ENCODE data around the gene POTEB3.
"Not testable (repeated sequence)": the region's sequence is repeated elsewhere in the genome, so short reads cannot be mapped to it uniquely, and the experiment has no call there.

The POTEB3 gene

GRCh38 chr15:21440399-21440798 is at the start of gene POTEB3:
TSS of gene POTEB3 (minus strand) at chr15:21440499. CDS start at chr15:21440011, 488 bp downstream.
- H3K27me3 ChIP-seq (ENCODE audit: control insufficient read depth, insufficient read depth, low read length); H3K9ac ChIP-seq (ENCODE audit: low read length); H3K4me1 ChIP-seq (ENCODE audit: control insufficient read depth, insufficient read depth, low read length); H3K36me3 ChIP-seq (ENCODE audit: control insufficient read depth, insufficient read depth, low read length); H3K4me3 ChIP-seq (ENCODE audit: low read length); H3K27ac ChIP-seq (ENCODE audit: low read depth, low read length): not testable (repeated sequence)

DNA sequence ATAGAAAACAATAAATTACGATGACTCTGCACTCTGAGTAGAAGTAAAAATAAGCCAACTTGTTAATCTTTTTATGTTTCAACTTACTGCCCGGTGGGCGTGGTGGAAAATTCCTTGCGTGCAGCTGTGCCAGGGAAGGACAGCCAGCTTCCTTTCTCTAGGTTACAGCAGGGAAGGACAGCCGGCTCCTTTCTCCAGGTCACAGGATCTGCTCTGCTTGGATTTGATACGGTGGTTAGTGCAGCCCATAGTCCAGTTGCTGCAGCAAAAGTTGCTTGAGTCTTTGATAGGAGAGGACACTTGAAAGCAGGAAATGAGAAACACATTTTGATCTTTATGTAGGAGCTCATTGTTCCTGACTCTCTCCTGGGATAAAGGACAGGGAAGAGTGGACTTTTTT is 13.4 kb upstream of the POTEB3 start:
- H3K36me3 ChIP-seq (ENCODE audit: control insufficient read depth, insufficient read depth, low read length); H3K9ac ChIP-seq (ENCODE audit: low read length); H3K27me3 ChIP-seq (ENCODE audit: control insufficient read depth, insufficient read depth, low read length): not testable (repeated sequence)

GRCh38 chr15:21451920-21452563 is 11.7 kb upstream of the POTEB3 start:
- not testable (repeated sequence) for H3K9ac ChIP-seq (ENCODE audit: low read length); H3K36me3 ChIP-seq (ENCODE audit: control insufficient read depth, insufficient read depth, low read length); H3K27ac ChIP-seq (ENCODE audit: low read depth, low read length); H3K4me3 ChIP-seq (ENCODE audit: low read length); H3K4me1 ChIP-seq (ENCODE audit: control insufficient read depth, insufficient read depth, low read length); H3K27me3 ChIP-seq (ENCODE audit: control insufficient read depth, insufficient read depth, low read length)

More for the DNA sequence above, 13.4 kb upstream of the POTEB3 start:
- H3K4me1 ChIP-seq (ENCODE audit: control insufficient read depth, insufficient read depth, low read length); H3K27ac ChIP-seq (ENCODE audit: low read depth, low read length); H3K4me3 ChIP-seq (ENCODE audit: low read length): not testable (repeated sequence)

- H3K4me1 ChIP-seq (ENCODE audit: control insufficient read depth, insufficient read depth, low read length); H3K36me3 ChIP-seq (ENCODE audit: control insufficient read depth, insufficient read depth, low read length); H3K27me3 ChIP-seq (ENCODE audit: control insufficient read depth, insufficient read depth, low read length); H3K27ac ChIP-seq (ENCODE audit: low read depth, low read length); H3K9ac ChIP-seq (ENCODE audit: low read length); H3K4me3 ChIP-seq (ENCODE audit: low read length): not testable (repeated sequence)
Measured at GRCh38 chr15:21451487-21451886, 11.2 kb upstream of the POTEB3 start.

DNA sequence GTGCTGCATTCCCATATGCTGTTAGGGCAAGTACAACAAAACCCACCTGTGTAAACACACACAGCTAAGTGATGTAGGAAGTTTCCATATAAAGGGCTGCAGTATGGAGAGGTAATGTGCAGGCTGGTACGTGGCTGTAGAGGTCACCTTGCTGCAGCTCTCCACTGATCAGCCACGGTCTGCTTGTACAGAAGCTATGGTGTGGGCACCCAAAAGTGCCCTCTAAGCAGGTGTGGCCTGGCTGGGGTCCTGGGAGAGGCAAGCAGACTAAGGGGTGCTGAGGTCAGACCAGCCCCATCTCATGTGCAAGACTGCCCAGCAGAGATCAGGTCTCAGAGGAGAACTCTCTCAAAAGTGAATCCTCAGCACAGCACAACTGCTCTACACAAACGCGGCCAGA is 32.9 kb downstream of the POTEB3 start:
- not testable (repeated sequence) for H3K27ac ChIP-seq (ENCODE audit: low read depth, low read length); H3K9ac ChIP-seq (ENCODE audit: low read length); H3K27me3 ChIP-seq (ENCODE audit: control insufficient read depth, insufficient read depth, low read length); H3K4me3 ChIP-seq (ENCODE audit: low read length); H3K36me3 ChIP-seq (ENCODE audit: control insufficient read depth, insufficient read depth, low read length); H3K4me1 ChIP-seq (ENCODE audit: control insufficient read depth, insufficient read depth, low read length)

- not testable (repeated sequence) for H3K36me3 ChIP-seq (ENCODE audit: control insufficient read depth, insufficient read depth, low read length); H3K4me1 ChIP-seq (ENCODE audit: control insufficient read depth, insufficient read depth, low read length); H3K9ac ChIP-seq (ENCODE audit: low read length)
Measured at GRCh38 chr15:21401531-21401930, 38.8 kb downstream of the POTEB3 start.

DNA sequence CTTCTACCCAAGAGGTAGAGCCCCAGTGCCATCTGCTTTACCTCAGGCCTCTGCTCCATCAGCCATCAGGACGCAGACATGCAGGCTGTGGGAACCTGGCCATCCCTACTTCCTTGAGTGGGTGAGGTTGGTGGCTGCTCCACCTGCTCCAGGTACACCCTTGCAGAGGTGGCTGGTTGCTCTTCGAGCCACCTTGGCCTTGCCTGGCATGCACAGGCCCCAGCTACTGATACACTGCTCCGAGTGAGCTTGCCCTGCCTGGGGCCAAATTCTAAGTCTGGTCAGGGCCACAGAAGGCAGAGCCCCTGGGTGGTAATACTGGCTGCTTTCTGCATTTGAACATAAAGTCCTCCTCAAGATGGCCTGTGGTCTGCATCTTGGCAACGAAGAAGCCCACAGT is 41.2 kb downstream of the POTEB3 start:
- not testable (repeated sequence) for H3K4me1 ChIP-seq (ENCODE audit: control insufficient read depth, insufficient read depth, low read length); H3K36me3 ChIP-seq (ENCODE audit: control insufficient read depth, insufficient read depth, low read length); H3K4me3 ChIP-seq (ENCODE audit: low read length); H3K27me3 ChIP-seq (ENCODE audit: control insufficient read depth, insufficient read depth, low read length); H3K9ac ChIP-seq (ENCODE audit: low read length); H3K27ac ChIP-seq (ENCODE audit: low read depth, low read length)

More at GRCh38 chr15:21401531-21401930, 38.8 kb downstream of the POTEB3 start:
- not testable (repeated sequence) for H3K27ac ChIP-seq (ENCODE audit: low read depth, low read length); H3K27me3 ChIP-seq (ENCODE audit: control insufficient read depth, insufficient read depth, low read length); H3K4me3 ChIP-seq (ENCODE audit: low read length)

- not testable (repeated sequence) for H3K9ac ChIP-seq (ENCODE audit: low read length)
Measured at GRCh38 chr15:21398511-21398910, 41.8 kb downstream of the POTEB3 start.

DNA sequence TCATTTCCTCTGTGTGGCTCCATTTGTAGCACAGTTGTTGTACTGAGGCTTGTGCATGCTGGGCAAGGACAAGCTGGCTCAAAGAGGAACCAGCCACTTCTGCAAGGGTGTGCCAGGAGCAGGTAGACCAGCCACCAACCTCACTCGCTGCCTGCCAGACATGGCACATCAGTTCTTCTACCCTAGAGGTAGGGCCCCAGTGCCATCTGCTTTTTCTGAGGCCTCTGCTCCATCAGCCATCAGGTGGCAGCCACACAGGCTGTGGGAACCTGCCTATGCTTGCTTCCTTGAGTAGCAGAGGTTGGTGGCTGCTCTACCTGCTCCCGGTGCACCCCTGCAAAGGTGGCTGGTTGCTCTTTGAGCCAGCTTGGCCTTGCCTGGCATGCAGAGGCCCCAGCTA is 42.6 kb downstream of the POTEB3 start:
- not testable (repeated sequence) for H3K36me3 ChIP-seq (ENCODE audit: control insufficient read depth, insufficient read depth, low read length); H3K4me3 ChIP-seq (ENCODE audit: low read length); H3K27ac ChIP-seq (ENCODE audit: low read depth, low read length); H3K27me3 ChIP-seq (ENCODE audit: control insufficient read depth, insufficient read depth, low read length); H3K9ac ChIP-seq (ENCODE audit: low read length); H3K4me1 ChIP-seq (ENCODE audit: control insufficient read depth, insufficient read depth, low read length)

More at GRCh38 chr15:21398511-21398910, 41.8 kb downstream of the POTEB3 start:
- not testable (repeated sequence) for H3K36me3 ChIP-seq (ENCODE audit: control insufficient read depth, insufficient read depth, low read length); H3K27me3 ChIP-seq (ENCODE audit: control insufficient read depth, insufficient read depth, low read length); H3K4me1 ChIP-seq (ENCODE audit: control insufficient read depth, insufficient read depth, low read length); H3K4me3 ChIP-seq (ENCODE audit: low read length); H3K27ac ChIP-seq (ENCODE audit: low read depth, low read length)

GRCh38 chr15:21397186-21397585 is 43.1 kb downstream of the POTEB3 start:
- H3K9ac ChIP-seq (ENCODE audit: low read length); H3K27ac ChIP-seq (ENCODE audit: low read depth, low read length); H3K36me3 ChIP-seq (ENCODE audit: control insufficient read depth, insufficient read depth, low read length); H3K4me3 ChIP-seq (ENCODE audit: low read length); H3K4me1 ChIP-seq (ENCODE audit: control insufficient read depth, insufficient read depth, low read length); H3K27me3 ChIP-seq (ENCODE audit: control insufficient read depth, insufficient read depth, low read length): not testable (repeated sequence)

DNA sequence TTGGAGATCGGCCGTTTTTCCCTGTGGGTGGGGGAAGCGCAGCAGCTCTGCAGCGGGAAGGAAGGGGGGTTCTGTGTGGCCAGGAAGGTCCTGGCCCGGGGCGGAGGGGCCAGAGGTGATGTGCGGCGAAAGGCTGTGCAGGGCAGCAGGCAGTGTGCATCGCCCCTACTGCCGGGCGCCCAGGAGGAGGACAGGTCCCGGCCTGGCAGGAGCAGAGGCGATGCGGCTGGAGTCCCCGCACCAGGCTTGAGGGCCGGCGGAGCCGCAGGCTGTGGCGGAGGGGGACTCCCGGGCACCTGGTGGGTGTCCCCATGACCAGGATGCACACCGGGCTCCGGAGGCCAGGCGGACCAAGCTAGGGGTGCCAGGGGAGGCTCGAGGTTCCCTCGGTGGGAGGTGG is 54.3 kb downstream of the POTEB3 start:
- H3K36me3 ChIP-seq (ENCODE audit: control insufficient read depth, insufficient read depth, low read length); H3K9ac ChIP-seq (ENCODE audit: low read length); H3K27me3 ChIP-seq (ENCODE audit: control insufficient read depth, insufficient read depth, low read length); H3K4me1 ChIP-seq (ENCODE audit: control insufficient read depth, insufficient read depth, low read length); H3K27ac ChIP-seq (ENCODE audit: low read depth, low read length); H3K4me3 ChIP-seq (ENCODE audit: low read length): not testable (repeated sequence)

DNA sequence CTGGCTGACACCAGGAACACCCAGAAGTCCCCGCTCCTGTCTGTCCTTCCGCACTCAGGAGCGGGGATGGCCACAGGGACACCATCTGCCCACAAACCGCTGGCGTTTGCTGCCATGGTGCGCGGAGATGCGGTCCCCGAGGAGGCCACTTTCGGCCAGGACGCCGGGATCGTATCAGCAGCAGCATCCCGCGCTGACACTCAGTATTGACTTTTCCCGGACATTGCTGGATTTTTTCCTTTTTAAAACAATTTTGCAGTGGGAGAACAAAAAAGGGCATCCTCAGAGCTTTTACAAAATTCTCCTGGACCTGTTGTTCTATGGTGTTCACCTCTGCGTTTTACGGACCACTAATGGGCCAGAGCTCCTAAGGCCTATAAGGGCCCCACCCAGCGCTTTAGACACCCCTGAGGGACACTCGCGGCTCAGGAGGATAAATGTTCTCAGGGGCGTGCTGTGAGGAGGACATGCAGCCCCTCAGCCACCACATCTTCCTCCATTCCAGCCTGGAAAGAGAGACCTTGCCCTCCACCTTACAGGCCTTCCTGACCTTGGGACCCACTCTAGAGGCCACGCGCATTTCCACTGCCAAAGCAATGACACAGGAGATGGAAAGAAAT is 56.3 kb downstream of the POTEB3 start:
- H3K27ac ChIP-seq (ENCODE audit: low read depth, low read length) = not testable (repeated sequence)

GRCh38 chr15:21373682-21374081 is 66.6 kb downstream of the POTEB3 start:
- not testable (repeated sequence) for H3K4me1 ChIP-seq (ENCODE audit: control insufficient read depth, insufficient read depth, low read length); H3K27me3 ChIP-seq (ENCODE audit: control insufficient read depth, insufficient read depth, low read length); H3K4me3 ChIP-seq (ENCODE audit: low read length); H3K9ac ChIP-seq (ENCODE audit: low read length); H3K36me3 ChIP-seq (ENCODE audit: control insufficient read depth, insufficient read depth, low read length); H3K27ac ChIP-seq (ENCODE audit: low read depth, low read length)

More for the DNA sequence above, 56.3 kb downstream of the POTEB3 start:
- H3K9ac ChIP-seq (ENCODE audit: low read length); H3K36me3 ChIP-seq (ENCODE audit: control insufficient read depth, insufficient read depth, low read length); H3K4me1 ChIP-seq (ENCODE audit: control insufficient read depth, insufficient read depth, low read length); H3K27me3 ChIP-seq (ENCODE audit: control insufficient read depth, insufficient read depth, low read length); H3K4me3 ChIP-seq (ENCODE audit: low read length): not testable (repeated sequence)

All from rectal smooth muscle tissue (tissue), 1 donor.